Ovary (tissue), 9 donors: ENCODE measurements around the gene SLC39A11. TPM values are rescaled to one million over a fixed set of nuclear protein-coding genes. Genes with fewer than 3 reads are reported as not detected.
"Not testable (repeated sequence)": the region's sequence is repeated elsewhere in the genome, so short reads cannot be mapped to it uniquely, and the experiment has no call there.

ENCODE experiments used
- DNase-seq, 5 donors: peaks; one replicate each; pipeline ENCODE4 v3.0.0-alpha.2; 2019 to 2020
- H3K27ac ChIP-seq, 2 donors: fragments of 200-600 bp; one replicate each; pipeline versions ENCODE4 v1.5.1 to v1.8.0; 2019 to 2022
- H3K27me3 ChIP-seq: fragments of 200-600 bp; one replicate; pipeline ENCODE4 v1.8.0; 2022
- H3K36me3 ChIP-seq: fragments of 200-600 bp; sonication (generic); one replicate; pipeline ENCODE4 v1.5.1; 2019
- H3K4me1 ChIP-seq: one replicate; pipeline ENCODE4 v1.8.1; 2013; ENCODE audit warnings: mild to moderate bottlenecking, moderate library complexity; ENCODE audit not compliant: insufficient read depth
- H3K4me3 ChIP-seq: fragments of 200-600 bp; sonication (generic); one replicate; pipeline ENCODE4 v1.5.1; 2017
- H3K9me3 ChIP-seq, 2 donors: fragments of 200-600 bp in 1 of 2; sonication (generic) in 1 of 2; one replicate each; pipeline versions ENCODE4 v1.5.1 to v1.8.1; 2013 to 2019; ENCODE audit warnings: mild to moderate bottlenecking in 1 of 2, moderate library complexity in 1 of 2
- EP300 ChIP-seq: sonication (generic); formaldehyde crosslinking; IDR thresholded peaks from one replicate; pipeline ENCODE4 v1.6.1; 2017; ENCODE audit warnings: antibody characterized with exemption
- POLR2A ChIP-seq: fragments of 450-650 bp; IDR thresholded peaks from one replicate; pipeline ENCODE4 v1.6.1; 2017; ENCODE audit warnings: antibody characterized with exemption, mild to moderate bottlenecking, moderate library complexity
- WGBS, 3 donors: extraction: QIAGEN DNeasy Blood & Tissue Kit in 1 of 3; methylation state at CpG; one replicate each; pipeline versions ENCODE4 v1.1.5 to v1.1.7; 2013 to 2017; 5-methylcytosine and 5-hydroxymethylcytosine counted together
- intact Hi-C, 4 donors: fragments of 100-400 bp; cut with DNase I; formaldehyde crosslinking; loops; one replicate each; pipeline versions ENCODE4 v1.11.0 to v1.15.1; 2022 to 2023
- polyA plus RNA-seq, 2 donors: library from polyadenylated mRNA; stranded (reverse); fragments of 200-250 nt in 1 of 2; fragments of 350-450 nt in 1 of 2; fragmentation: Illumina TruSeq in 1 of 2; extraction: RNeasy Lipid Tissue Mini Kit (QIAGEN cat#74804) in 1 of 2; gene quantifications; one replicate each; pipeline ENCODE4 v1.2.3, GENCODE V29; 2013 to 2014
- total RNA-seq, 7 donors: library from RNA; depleted of rRNA in 2 of 7; stranded (reverse); fragments of >200 nt in 2 of 7; fragmentation: NEBNext Ultra II Directional in 3 of 7; extraction: Animal tissue kit (Norgen Biotek cat#: 25700) in 3 of 7; gene quantifications; one replicate each; pipeline versions ENCODE4 v1.1.0 to v1.2.4, GENCODE V29; 2016 to 2023
- TF ChIP-seq, protein P1 (sequence below), 3 donors: fragments of 450-650 bp in 2 of 3; fragments of 200-600 bp in 1 of 3; IDR thresholded peaks; one replicate each; pipeline versions ENCODE4 v1.5.1 to v1.8.0; 2016 to 2022; ENCODE audit warnings: antibody characterized with exemption in 3 of 3, mild to moderate bottlenecking in 1 of 3
- donor health status: DM: no; HTN: no; CAD: no; lungs with moderate emphysema.
- donor health status: DM: no; HTN: no; CAD: no.
- donor health status: Bipolar disorder and iron deficiency.
- donor health status: DM: yes; HTN: yes; CAD: no.
- donor health status: DM: no; HTN: no; CAD: no.
- donor health status: DM: yes; HTN: yes; CAD: no.

SLC39A11 gene
- total and polyA plus RNA-seq, 9 donors, result 4.0 to 21.2 (median 10.1) TPM

DNA sequence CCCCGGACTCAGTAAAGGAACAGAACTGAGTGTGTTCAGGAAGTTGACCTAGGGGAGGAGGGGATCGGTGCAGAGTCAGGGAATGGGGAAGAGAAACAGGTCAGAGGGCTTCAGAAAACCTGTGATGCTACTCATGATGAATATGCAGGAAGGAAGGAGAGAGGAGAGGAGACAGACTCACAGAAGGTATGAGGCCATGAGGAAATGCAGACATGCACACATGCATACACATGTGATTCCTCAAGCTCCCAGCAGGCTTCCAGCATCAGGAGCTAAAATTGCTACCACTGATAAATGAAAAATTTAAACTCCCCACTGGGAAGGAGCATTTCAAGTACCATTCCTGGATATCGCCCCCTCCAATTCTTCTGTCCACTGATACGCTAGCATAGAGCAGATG, 262.6 kb downstream of the SLC39A11 start:
- no peaks in the 10 kb centered on the region for H3K27me3 ChIP-seq
- no peak overlapping the region for H3K4me3 ChIP-seq
- WGBS, 3 donors, result 89 to 93% (median 92%) methylated on average over 4 of the region's 4 CpGs
- no peak for DNase-seq
- no peaks in the 10 kb centered on the region for H3K4me1 ChIP-seq
- peaks cover 0 to 5% of the 10 kb centered on the region in 2 donors for H3K9me3 ChIP-seq
- intact Hi-C loops, result no loop called here
- TF ChIP-seq EP300 (no peak), POLR2A (no peak)
- TF ChIP-seq, protein P1, sequence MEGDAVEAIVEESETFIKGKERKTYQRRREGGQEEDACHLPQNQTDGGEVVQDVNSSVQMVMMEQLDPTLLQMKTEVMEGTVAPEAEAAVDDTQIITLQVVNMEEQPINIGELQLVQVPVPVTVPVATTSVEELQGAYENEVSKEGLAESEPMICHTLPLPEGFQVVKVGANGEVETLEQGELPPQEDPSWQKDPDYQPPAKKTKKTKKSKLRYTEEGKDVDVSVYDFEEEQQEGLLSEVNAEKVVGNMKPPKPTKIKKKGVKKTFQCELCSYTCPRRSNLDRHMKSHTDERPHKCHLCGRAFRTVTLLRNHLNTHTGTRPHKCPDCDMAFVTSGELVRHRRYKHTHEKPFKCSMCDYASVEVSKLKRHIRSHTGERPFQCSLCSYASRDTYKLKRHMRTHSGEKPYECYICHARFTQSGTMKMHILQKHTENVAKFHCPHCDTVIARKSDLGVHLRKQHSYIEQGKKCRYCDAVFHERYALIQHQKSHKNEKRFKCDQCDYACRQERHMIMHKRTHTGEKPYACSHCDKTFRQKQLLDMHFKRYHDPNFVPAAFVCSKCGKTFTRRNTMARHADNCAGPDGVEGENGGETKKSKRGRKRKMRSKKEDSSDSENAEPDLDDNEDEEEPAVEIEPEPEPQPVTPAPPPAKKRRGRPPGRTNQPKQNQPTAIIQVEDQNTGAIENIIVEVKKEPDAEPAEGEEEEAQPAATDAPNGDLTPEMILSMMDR (IDR thresholded peaks at IDR 0.05), result no peak
- H3K27ac ChIP-seq, result no peak overlapping the region
- no peaks in the 10 kb centered on the region for H3K36me3 ChIP-seq

DNA sequence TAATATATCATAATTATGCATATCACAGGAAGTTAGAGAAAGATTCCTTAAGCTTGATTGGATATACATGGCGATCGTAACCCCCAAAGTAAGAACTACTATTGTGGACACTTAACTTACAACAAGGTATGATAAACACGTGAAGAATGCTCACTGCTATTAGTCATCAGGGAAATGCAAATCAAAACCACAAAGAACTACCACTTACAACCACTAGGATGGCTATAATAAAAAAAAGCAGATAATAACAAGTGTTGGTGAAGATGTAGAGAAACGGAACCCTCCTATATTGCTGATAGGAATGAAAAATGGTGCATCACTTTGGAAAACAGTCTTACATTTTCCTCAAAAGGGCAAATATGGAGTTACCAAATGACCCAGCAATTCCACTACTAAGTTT, 265.9 kb downstream of the SLC39A11 start:
- peaks cover 0 to 5% of the 10 kb centered on the region in 2 donors for H3K9me3 ChIP-seq

DNA sequence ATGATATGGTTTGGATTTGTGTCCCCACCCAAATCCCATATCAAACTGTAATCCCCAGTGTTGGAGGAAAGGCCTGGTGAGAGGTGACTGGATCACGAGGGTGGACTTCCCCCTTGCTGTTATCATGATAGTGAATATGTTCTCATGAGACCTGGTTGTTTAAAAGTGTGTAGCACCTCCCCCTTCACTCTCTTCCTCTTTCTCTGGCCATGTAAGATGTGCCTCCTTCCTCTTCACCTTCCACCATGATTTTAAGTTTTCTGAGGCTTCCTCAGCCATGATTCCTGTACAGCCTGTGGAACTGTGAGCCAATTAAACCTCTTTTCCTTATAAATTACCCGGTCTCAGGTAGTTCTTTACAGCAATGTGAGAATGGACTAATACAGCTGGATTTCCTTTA, 266.4 kb downstream of the SLC39A11 start:
- H3K27ac ChIP-seq, H3K4me1 ChIP-seq, H3K36me3 ChIP-seq, H3K9me3 ChIP-seq, intact Hi-C loops, H3K4me3 ChIP-seq, DNase-seq, H3K27me3 ChIP-seq: not testable (repeated sequence)
- 88 to 96% (median 95%) methylated on average over 2 of the region's 2 CpGs for WGBS, 3 donors

More for the DNA sequence above, 265.9 kb downstream of the SLC39A11 start:
- no peak for DNase-seq
- Histone ChIP-seq H3K36me3 (no peaks in the 10 kb centered on the region), H3K4me3 (no peak overlapping the region), H3K4me1 (no peaks in the 10 kb centered on the region), H3K27ac (no peak overlapping the region), H3K27me3 (no peaks in the 10 kb centered on the region)
- WGBS, 3 donors, result 93 to 96% (median 95%) methylated on average over 4 of the region's 4 CpGs
- intact Hi-C loops, result no loop called here
- TF ChIP-seq, protein P1 (IDR thresholded peaks at IDR 0.05), result no peak
- TF ChIP-seq POLR2A (no peak), EP300 (no peak)

DNA sequence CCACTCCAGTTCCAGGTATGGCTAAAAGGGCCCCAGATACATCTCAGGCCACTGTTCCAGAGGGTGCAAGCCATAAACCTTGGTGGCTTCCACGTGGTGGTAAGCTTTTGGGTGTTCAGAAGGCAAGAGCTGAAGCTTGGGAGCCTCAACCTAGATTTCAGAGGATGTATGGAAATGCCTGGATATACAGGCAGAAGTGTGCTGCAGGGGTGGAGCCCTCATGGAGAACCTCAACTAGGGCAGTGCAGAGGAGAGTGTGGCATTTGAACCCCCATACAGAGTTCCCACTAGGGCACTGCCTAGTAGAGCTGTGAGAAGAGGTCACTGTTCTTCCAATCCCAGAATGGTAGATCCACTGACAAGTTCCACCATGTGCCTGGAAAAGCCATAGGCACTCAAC, 267.3 kb downstream of the SLC39A11 start:
- TF ChIP-seq EP300, result no peak
- TF ChIP-seq POLR2A, result no peak
- TF ChIP-seq, protein P1 (IDR thresholded peaks at IDR 0.05), result no peak
- intact Hi-C loops, result no loop called here
- WGBS, 3 donors, result 22 to 44% (median 38%) methylated on average over 1 of the region's 1 CpG

DNA sequence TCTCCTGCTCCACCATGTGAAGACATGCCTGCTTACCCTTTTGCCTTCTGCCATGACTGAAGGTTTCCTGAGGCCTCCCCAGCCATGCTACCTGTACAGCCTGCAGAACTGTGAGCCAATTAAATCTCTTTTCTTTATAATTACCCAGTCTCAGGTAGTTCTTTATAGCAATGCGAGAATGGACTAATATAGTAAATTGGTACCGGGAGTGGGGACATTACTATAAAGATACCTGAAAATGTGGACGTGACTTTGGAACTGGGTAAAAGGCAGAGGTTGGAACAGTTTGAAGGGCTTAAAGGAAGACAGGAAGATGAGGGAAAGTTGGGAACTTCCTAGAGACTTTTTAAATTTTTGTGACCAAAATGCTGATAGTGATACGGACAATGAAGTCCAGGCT, 268.2 kb downstream of the SLC39A11 start:
- H3K27ac ChIP-seq, H3K4me3 ChIP-seq, H3K27me3 ChIP-seq, DNase-seq, H3K4me1 ChIP-seq, intact Hi-C loops, H3K9me3 ChIP-seq, H3K36me3 ChIP-seq: not testable (repeated sequence)
- 98% methylated on average over 4 of the region's 4 CpGs for WGBS, 3 donors

More for the DNA sequence above, 267.3 kb downstream of the SLC39A11 start:
- H3K4me1 ChIP-seq, result no peaks in the 10 kb centered on the region
- no peak overlapping the region for H3K4me3 ChIP-seq
- DNase-seq, result no peak
- no peaks in the 10 kb centered on the region for H3K36me3 ChIP-seq
- H3K27ac ChIP-seq, result no peak overlapping the region
- H3K27me3 ChIP-seq, result no peaks in the 10 kb centered on the region
- H3K9me3 ChIP-seq, result peaks cover 0 to 5% of the 10 kb centered on the region in 2 donors
